Measurements from ENCODE around the gene TADA3.

DNA sequence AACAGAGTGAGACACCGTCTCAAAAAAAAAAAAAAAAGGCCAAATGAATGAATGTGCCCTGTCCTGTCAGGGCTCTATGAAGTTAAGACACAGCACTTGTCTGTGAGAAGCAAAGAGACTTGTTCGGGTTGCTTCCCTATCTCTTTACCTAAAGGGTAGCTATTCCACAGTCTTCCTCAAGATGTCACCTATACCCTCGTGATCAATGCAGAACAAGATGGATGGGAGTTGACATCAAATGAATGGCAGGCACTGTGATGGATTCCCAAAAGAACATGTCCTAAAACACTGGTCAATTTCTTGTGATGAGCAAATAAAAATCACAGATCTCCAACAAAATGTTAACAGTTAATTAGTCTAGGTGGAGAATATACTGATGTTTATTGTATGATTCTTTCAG lies 9.5 kb downstream of the TADA3 start:
- TF ChIP-seq POLR2A (IDR thresholded peaks at IDR 0.05), result no peak
- TF ChIP-seq, protein P1, sequence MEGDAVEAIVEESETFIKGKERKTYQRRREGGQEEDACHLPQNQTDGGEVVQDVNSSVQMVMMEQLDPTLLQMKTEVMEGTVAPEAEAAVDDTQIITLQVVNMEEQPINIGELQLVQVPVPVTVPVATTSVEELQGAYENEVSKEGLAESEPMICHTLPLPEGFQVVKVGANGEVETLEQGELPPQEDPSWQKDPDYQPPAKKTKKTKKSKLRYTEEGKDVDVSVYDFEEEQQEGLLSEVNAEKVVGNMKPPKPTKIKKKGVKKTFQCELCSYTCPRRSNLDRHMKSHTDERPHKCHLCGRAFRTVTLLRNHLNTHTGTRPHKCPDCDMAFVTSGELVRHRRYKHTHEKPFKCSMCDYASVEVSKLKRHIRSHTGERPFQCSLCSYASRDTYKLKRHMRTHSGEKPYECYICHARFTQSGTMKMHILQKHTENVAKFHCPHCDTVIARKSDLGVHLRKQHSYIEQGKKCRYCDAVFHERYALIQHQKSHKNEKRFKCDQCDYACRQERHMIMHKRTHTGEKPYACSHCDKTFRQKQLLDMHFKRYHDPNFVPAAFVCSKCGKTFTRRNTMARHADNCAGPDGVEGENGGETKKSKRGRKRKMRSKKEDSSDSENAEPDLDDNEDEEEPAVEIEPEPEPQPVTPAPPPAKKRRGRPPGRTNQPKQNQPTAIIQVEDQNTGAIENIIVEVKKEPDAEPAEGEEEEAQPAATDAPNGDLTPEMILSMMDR (IDR thresholded peaks at IDR 0.05), result no peak

Measured in prostate gland (tissue), 2 donors.